ENCODE data around the gene ZFAND3. TPM values are rescaled to one million over a fixed set of nuclear protein-coding genes. Genes with fewer than 3 reads are reported as not detected.
A peak's percentile ranks its signal among the peaks of the same experiment; 100 is the strongest.

Gene ZFAND3
- total RNA-seq, 2 experiments from 2014 or later, result 34.4 to 37.0 TPM

GRCh38 chr6:37930288-37930971, 110.9 kb downstream of the ZFAND3 start:
- H3K27ac Mint-ChIP-seq, result no peak overlapping the region

GRCh38 chr6:37931066-37931465, 111.5 kb downstream of the ZFAND3 start:
- Mint-ChIP-seq H3K9me3 (no peaks in the 10 kb centered on the region), H3K27ac (peak overlapping the region; percentile 55), H3K27me3 (no peaks in the 10 kb centered on the region), H3K4me1 (ENCODE audit: low read depth) (peaks cover 48% of the 10 kb centered on the region), H3K4me3 (no peak overlapping the region), H3K36me3 (ENCODE audit: low read depth) (peaks cover 20% of the 10 kb centered on the region)
- Histone ChIP-seq H3K9me3 (ENCODE audit: control insufficient read depth in 1 of 2, insufficient read depth in 1 of 2, low read length in 2 of 2) (no peaks in the 10 kb centered on the region), H3K4me3 (ENCODE audit: low read length) (no peak overlapping the region), H3K36me3 (ENCODE audit: insufficient read depth, low read length) (no peaks in the 10 kb centered on the region), H3K27me3 (ENCODE audit: control insufficient read depth in 1 of 2, insufficient read depth in 2 of 2, low read length in 2 of 2) (no peaks in the 10 kb centered on the region), H3K27ac (ENCODE audit: low read depth in 1 of 2, low read length in 2 of 2) (no peak overlapping the region), H3K4me1 (ENCODE audit: insufficient read depth, low read length) (no peaks in the 10 kb centered on the region)
- CTCF ChIA-PET, result interaction anchor here (0.6 kb wide), 1 partner anchor 29 kb away, joined by 4 read pairs; no protein-coding TSS in a partner anchor
- TF ChIP-seq, protein P1, sequence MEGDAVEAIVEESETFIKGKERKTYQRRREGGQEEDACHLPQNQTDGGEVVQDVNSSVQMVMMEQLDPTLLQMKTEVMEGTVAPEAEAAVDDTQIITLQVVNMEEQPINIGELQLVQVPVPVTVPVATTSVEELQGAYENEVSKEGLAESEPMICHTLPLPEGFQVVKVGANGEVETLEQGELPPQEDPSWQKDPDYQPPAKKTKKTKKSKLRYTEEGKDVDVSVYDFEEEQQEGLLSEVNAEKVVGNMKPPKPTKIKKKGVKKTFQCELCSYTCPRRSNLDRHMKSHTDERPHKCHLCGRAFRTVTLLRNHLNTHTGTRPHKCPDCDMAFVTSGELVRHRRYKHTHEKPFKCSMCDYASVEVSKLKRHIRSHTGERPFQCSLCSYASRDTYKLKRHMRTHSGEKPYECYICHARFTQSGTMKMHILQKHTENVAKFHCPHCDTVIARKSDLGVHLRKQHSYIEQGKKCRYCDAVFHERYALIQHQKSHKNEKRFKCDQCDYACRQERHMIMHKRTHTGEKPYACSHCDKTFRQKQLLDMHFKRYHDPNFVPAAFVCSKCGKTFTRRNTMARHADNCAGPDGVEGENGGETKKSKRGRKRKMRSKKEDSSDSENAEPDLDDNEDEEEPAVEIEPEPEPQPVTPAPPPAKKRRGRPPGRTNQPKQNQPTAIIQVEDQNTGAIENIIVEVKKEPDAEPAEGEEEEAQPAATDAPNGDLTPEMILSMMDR (IDR thresholded peaks at IDR 0.05), result no peak
- ATAC-seq (ENCODE audit: poor library complexity) (no peak), DNase-seq (no peak)
- POLR2A ChIA-PET, result no interaction called here
- intact Hi-C loops (cut with DNase I, micrococcal nuclease), result no loop called here

More at GRCh38 chr6:37930288-37930971, 110.9 kb downstream of the ZFAND3 start:
- Histone ChIP-seq H3K9me3 (ENCODE audit: control insufficient read depth in 1 of 2, insufficient read depth in 1 of 2, low read length in 2 of 2) (no peaks in the 10 kb centered on the region), H3K27ac (ENCODE audit: low read depth in 1 of 2, low read length in 2 of 2) (no peak overlapping the region), H3K36me3 (ENCODE audit: insufficient read depth, low read length) (no peaks in the 10 kb centered on the region), H3K27me3 (ENCODE audit: control insufficient read depth in 1 of 2, insufficient read depth in 2 of 2, low read length in 2 of 2) (no peaks in the 10 kb centered on the region), H3K4me3 (ENCODE audit: low read length) (no peak overlapping the region), H3K4me1 (ENCODE audit: insufficient read depth, low read length) (no peaks in the 10 kb centered on the region)
- DNase-seq (no peak), ATAC-seq (ENCODE audit: poor library complexity) (no peak)
- H3K27me3 Mint-ChIP-seq, result no peaks in the 10 kb centered on the region
- peaks cover 46% of the 10 kb centered on the region for H3K4me1 Mint-ChIP-seq (ENCODE audit: low read depth)
- intact Hi-C loops (cut with DNase I, micrococcal nuclease), result no loop called here
- no peak overlapping the region for H3K4me3 Mint-ChIP-seq
- POLR2A ChIA-PET, result no interaction called here
- H3K9me3 Mint-ChIP-seq, result no peaks in the 10 kb centered on the region
- CTCF ChIA-PET, result interaction anchor here (0.6 kb wide), 1 partner anchor 28 kb away, joined by 4 read pairs; no protein-coding TSS in a partner anchor
- H3K36me3 Mint-ChIP-seq (ENCODE audit: low read depth), result peaks cover 20% of the 10 kb centered on the region
- TF ChIP-seq, protein P1 (IDR thresholded peaks at IDR 0.05), result no peak

DNA sequence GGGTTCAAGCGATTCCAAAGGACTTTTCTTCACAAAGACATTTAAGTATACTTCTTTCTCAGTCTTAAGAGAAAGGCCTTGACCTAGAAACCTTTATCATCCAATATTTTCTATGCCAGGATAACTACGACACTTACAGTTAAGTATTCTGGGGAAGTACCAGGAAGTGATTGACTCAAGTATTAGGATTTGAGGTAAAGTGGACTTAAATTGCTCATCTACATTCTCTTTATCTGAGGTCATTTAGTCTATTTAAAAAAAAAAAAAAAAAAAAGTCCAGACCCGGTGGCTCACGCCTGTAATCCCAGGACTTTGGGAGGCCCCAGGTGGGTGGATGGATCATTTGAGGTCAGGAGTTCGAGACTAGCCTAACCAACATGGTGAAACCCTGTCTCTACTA, 114.7 kb downstream of the ZFAND3 start:
- ChIA-PET CTCF (no interaction called here), POLR2A (no interaction called here)
- Mint-ChIP-seq H3K27ac (no peak overlapping the region), H3K27me3 (no peaks in the 10 kb centered on the region), H3K36me3 (ENCODE audit: low read depth) (peaks cover 20% of the 10 kb centered on the region), H3K4me1 (ENCODE audit: low read depth) (peaks cover 59% of the 10 kb centered on the region), H3K4me3 (no peak overlapping the region), H3K9me3 (no peaks in the 10 kb centered on the region)
- ATAC-seq (ENCODE audit: poor library complexity) (no peak), DNase-seq (no peak)
- intact Hi-C loops (cut with DNase I, micrococcal nuclease), result no loop called here
- no peak overlapping the region for H3K27ac ChIP-seq (ENCODE audit: low read depth in 1 of 2, low read length in 2 of 2)
- H3K4me3 ChIP-seq (ENCODE audit: low read length), result no peak overlapping the region
- H3K36me3 ChIP-seq (ENCODE audit: insufficient read depth, low read length), result no peaks in the 10 kb centered on the region
- no peaks in the 10 kb centered on the region for H3K4me1 ChIP-seq (ENCODE audit: insufficient read depth, low read length)
- no peaks in the 10 kb centered on the region for H3K9me3 ChIP-seq (ENCODE audit: control insufficient read depth in 1 of 2, insufficient read depth in 1 of 2, low read length in 2 of 2)
- no peaks in the 10 kb centered on the region for H3K27me3 ChIP-seq (ENCODE audit: control insufficient read depth in 1 of 2, insufficient read depth in 2 of 2, low read length in 2 of 2)
- TF ChIP-seq, protein P1 (IDR thresholded peaks at IDR 0.05), result no peak
